NCI-H1436 (cell line): ENCODE results near the gene DMKN.
A peak's percentile ranks its signal among the peaks of the same experiment; 100 is the strongest.

Experiments
- DNase-seq: peaks from one replicate; lab custom pipeline; 2025; lab: John Stamatoyannopoulos, UW

The DMKN gene

DNA sequence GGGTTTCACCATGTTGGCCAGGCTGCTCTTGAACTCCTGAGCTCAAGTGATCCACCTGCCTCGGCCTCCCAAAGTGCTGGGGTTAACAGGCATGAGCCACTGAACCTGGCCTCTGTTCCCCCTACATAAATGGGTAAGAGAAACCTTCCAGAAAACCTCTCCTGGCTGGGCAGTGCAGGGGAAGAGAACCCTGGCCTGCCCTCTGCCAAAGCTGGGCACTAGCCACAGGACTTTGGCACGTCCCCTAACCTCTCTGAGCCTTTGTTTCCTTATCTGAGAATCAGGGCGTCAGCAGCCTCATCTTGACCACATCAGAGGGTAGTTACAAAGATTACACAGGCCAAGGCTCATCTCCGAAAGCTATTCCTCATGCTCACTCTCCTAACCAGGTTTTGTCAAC lies 12.4 kb upstream of the DMKN start:
- no peak for DNase-seq

GRCh38 chr19:35524181-35524837 lies 10.9 kb upstream of the DMKN start:
- no peak for DNase-seq

GRCh38 chr19:35522745-35523327 lies 9.4 kb upstream of the DMKN start:
- no peak for DNase-seq

DNA sequence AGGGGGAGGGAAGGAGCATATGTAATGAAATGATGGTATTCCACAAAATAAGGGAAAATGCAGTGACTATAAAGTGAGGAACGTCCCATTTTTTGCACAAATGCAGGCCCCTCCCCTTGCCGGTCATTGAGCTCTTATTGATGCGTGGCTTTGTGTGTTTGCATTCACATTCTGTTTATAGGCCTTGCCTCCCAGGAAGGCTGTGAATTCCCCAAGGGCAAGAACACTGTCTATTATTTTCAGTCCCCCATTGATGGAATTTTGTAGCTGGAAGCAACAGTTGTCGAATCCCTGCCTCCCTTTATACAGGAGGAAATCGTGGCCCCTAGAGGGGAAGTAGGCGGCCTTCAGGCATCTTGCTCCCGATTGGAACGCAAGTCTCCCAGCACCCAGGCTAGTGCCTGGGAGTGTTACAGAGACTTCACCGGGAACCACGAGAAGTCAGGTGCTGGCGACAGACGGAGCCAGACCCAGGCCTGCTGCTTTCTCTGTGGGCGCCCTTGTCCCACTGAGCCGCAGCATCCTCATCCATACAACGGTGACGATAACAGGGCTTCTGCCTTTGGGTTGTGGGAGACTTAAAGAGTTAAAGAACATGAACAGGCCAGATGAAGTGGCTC lies 7.8 kb upstream of the DMKN start:
- no peak for DNase-seq

DNA sequence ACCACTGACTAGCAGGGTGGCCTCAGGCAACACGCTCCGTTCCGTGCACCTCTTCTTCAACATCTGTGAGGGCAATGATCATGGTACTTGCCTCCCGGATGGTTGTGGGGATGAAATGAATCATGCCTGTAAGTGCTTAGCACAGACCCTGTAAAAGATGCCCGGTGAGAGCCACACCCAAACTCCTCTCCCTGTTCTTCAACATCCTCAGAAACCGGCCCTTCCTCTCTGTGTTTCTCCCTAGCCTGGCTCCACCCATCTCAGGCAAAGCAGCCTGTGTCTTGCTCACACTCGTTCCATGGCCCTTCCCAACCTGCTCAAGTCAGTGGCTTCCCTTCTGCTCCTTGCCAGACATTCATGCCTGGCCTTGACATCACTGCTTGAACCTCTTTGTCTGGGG lies 5.8 kb upstream of the DMKN start:
- no peak for DNase-seq

- no peak for DNase-seq
These were observed 4.9 kb upstream of the DMKN start for GRCh38 chr19:35518313-35518712.

DNA sequence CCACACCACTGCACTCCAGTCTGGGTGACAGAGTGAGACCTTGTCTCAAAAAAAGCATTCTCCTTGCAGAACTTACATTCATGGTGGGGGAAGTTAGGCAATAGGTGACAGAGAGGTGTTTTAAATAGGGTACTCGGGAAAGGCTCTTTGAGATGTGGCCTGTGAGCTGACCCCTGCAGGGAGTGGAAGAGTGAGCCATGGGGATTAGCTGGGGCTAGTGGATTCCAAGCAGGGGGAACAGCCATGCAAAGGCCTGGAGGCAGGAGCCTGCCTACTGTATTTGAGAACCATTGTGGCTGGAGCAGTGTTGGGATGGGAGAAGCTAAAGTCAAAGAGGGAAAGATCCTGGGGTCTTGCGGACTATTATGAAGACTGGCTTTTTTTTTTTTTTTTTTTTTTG lies 3.9 kb upstream of the DMKN start:
- no peak for DNase-seq

DNA sequence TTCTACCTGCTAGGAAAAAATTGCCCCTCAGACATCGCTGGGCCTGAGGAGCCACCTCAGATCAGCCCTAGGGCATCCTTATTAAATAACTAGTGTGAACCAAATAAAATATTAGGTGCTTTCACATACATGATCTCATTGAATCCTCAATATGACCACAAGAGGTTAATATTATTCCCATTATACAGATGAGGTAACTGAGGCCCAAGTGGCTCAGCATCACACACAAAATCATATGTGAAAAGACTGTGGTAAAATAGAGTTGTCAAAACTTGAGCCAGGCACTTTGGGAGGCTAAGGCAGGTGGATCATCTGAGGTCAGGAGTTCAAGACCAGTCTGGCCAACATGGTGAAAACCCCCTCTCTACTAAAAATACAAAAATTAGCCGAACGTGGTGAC lies 2.9 kb upstream of the DMKN start:
- no peak for DNase-seq

- no peak for DNase-seq
These were observed 897 bp upstream of the DMKN start for GRCh38 chr19:35514282-35514809.

DNA sequence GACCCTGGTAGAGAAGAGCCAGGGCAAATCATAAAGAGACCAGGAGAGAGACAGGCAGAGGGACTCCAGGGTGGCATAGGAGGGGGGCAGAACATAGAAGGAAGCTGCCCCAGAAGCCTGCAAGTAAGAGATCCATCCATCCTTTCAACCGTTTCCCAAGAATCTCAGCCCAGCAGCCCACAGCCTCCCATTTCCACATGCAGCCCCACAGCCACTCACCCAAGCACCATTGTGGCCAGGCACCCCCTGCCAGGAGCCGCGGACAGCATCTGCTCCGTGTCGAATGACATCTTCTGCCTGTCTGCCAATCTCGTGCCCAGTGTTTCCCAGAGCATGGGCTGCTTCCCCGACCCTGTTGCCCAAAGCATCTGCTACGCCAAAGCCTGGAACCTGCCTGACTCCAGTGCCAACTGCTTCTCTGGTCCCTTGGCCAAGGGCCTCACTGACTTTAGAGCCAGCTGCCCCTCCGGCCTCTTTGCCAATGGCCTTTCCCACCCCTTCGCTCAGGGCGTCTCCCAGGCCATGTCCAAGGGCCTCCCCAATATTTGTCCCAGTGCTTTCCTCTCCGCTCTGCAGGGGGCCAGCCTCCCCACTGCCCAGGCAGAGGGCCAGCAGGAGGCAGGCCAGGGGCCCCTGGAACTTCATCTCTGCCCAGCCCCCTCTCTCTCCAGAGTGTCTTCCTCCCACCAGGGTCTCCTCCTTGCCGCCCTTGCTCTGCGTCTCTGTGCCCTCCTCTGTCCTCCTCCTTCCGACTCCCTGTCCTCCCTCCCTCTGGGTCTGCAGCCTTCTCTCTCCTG lies 420 bp downstream of the DMKN start:
- no peak for DNase-seq

DNA sequence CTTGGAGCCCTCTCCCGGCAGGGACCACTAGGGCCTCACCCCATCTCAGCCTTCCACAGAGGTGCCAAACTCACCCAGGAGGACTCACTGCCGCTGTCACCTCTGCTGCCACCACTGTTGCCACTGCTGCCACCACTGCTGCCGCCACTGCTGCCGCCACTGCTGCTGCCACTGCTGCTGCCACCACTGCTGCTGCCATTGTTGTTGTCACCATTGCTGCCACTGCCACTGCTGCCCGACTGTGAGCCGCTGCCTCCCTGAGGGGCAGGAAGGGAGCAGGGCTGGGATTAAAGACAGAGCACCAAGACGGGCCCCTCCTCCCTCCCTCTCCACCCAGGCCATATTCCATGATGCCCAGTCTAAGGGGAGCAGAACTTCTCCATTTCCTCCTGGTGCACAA lies 2.1 kb downstream of the DMKN start:
- no peak for DNase-seq

DNA sequence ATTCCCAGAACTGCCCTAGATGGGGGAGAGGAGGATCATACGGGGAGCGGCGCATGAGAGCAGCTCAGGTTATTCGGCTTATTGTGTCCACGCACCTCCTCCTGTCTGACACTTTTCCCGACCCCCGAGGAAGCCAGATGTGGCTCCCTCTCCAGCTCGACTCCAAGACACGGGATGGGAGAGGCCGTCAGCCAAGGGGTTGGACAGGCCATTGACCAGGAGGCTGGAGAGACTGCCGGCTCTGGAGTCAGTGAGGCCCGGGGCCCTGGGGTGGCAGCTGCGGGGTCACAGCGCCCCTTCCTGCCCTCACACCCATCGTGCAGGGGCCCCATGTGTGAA lies 2.9 kb downstream of the DMKN start:
- no peak for DNase-seq

DNA sequence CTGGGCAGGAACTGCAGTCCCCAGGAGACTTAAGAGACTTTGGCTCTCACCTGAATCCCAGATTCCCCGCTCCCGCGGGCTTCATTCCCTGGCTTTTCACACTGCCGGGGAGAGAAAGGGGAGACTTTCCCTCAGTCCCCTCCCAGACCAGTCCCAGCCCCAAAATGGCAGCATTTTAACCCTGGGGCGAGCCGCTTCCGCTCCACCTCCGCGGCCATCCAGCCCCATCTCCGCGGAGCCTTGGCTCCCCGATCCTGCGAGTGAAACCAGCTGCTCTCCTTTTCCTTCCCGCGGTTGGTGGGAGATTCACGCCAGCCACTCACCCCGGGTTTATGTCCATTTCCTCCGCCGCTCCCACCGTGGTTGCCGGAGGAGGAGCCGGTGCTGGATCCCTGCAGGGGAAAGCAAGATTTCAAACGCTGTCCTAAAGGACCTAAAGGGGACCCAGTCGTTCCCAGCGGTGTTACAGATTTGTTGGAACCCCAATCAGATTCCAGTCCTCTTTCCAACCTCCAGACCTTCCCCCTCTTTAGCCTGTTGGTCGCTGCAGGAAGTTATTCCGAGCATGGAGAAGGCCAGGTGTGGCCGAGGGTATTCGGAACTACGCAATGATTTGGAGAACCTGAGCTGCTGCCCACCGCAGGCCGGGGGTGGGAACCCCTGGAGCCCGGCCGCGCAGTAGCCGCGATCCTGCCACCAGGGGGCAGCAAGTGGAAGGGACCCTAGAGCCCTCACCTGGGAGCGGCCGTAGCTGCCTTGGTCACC lies 3.4 kb downstream of the DMKN start:
- peak; percentile 51 for DNase-seq

- DNase-seq: no peak
These were observed 4.3 kb downstream of the DMKN start for GRCh38 chr19:35509018-35509652.

GRCh38 chr19:35508129-35508528 lies 5.3 kb downstream of the DMKN start:
- DNase-seq: no peak

GRCh38 chr19:35507561-35507960 lies 5.9 kb downstream of the DMKN start:
- DNase-seq: no peak

GRCh38 chr19:35506011-35506410 lies 7.4 kb downstream of the DMKN start:
- DNase-seq: no peak

GRCh38 chr19:35502751-35503150 lies 10.7 kb downstream of the DMKN start:
- DNase-seq: no peak

DNA sequence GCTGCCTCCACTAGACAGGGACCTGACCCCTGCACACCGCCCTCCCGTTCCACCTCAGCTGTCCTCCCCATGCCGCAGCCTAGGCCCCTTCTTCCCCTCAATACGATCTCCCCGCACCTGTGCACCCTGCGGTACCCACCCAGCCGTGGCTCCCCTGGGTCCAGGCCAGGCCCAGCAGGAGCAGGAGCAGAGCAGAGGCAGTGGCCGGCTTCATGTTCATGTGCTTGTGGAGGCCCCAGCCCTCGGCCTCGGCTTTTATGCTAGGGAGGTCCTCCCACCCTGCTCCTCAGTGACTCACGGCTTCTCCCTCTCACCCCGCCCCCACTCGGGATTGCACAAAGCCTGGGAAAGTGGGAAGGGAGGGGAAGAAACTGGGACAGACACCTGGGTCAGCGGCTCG lies 11.8 kb downstream of the DMKN start:
- no peak for DNase-seq

- no peak for DNase-seq
These were observed 12.8 kb downstream of the DMKN start for GRCh38 chr19:35500611-35501010.

DNA sequence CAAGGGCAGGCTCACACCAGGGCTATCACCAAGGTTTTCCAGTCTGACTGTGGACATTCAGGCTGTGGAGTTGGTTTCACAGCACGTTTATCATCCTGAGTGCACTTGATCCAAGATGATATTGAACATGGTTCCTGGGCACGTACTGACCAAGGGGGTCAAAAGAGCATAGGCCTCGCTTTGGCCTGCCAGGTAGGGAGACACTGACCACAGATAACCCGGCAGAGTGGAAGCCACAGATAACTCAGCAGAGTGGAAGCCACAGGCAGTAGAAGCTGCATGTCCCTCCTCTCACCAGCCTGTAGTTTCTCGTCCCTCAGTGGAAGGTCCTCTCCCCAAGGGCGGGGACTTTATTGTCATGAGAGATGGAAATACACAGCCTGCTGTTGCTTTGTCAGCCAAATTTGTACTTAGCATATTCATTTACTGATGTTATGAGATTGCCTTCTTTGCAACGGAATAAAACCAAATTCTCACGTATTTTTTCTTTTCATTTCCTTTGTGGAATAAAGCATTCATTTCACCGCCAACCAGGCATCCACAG lies 14.4 kb downstream of the DMKN start:
- no peak for DNase-seq
